AG04449 (cell line): ENCODE results near the gene RASGRF1.

Experiments
- CTCF ChIA-PET: fragments of 350-600 bp; formaldehyde crosslinking; extraction: SDS; loops from one replicate; lab custom pipeline; 2021; ENCODE audit warnings: antibody characterized with exemption; lab: Yijun Ruan, JAX
- POLR2A ChIA-PET: fragments of 400-600, 350-600 bp; formaldehyde crosslinking; extraction: SDS; loops from one replicate; lab custom pipeline; 2020; ENCODE audit warnings: antibody characterized with exemption, inconsistent platforms; lab: Yijun Ruan, JAX
- DNase-seq: peaks from one replicate; pipeline ENCODE4 v3.0.0-alpha.2; 2010; ENCODE audit warnings: low read depth, low spot score
- H3K4me3 ChIP-seq: 2 replicates; pipeline ENCODE4 v1.5.1; 2011; ENCODE audit warnings: low read depth, mild to moderate bottlenecking, control low read depth, low read length
- CTCF ChIP-seq: IDR thresholded peaks from one replicate; pipeline ENCODE4 v1.5.1; 2011; ENCODE audit warnings: mild to moderate bottlenecking, moderate library complexity, low read length, control low read depth, inconsistent platforms; ENCODE audit not compliant: insufficient read depth; ENCODE audit errors: missing control alignments

Gene RASGRF1

DNA sequence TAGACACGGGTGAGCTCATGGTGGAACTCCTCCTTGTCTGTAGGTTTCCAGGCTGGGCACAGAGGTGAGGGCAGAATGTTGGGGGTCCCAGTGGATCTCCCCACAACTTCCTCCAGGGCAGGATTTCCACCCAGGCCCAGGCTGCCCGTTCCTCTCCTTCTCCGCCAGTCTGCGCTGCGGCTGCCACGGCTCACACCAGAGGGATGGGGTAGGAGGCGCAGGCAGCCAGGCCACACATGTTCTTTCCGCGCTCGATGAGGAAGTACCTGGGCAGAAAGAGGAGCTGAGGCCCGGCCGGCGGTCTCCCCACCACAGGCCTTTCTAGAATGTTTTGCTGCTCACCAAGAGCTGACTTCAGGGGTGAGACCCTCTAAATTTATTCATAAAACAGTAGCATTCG, 168.6 kb downstream of the RASGRF1 start:
- ChIA-PET CTCF (interaction anchor here (1.7 to 6.6 kb wide), 2 partner anchors 12 to 262 kb away, joined by 4 to 51 read pairs; no protein-coding TSS in a partner anchor), POLR2A (interaction anchor here (1.8 kb wide), 1 partner anchor 9 kb away, joined by 4 read pairs; no protein-coding TSS in a partner anchor)
- no peak for TF ChIP-seq CTCF
- H3K4me3 ChIP-seq, result no peak overlapping the region
- no peak for DNase-seq

- H3K4me3 ChIP-seq, result no peak overlapping the region
- no peak for DNase-seq
- TF ChIP-seq CTCF, result no peak
- CTCF ChIA-PET, result interaction anchor here (1.7 to 6.6 kb wide), 2 partner anchors 11 to 262 kb away, joined by 4 to 51 read pairs; no protein-coding TSS in a partner anchor
- POLR2A ChIA-PET, result interaction anchor here (1.8 kb wide), 1 partner anchor 10 kb away, joined by 4 read pairs; no protein-coding TSS in a partner anchor
Measured at GRCh38 chr15:78921517-78921916, 169.1 kb downstream of the RASGRF1 start.

DNA sequence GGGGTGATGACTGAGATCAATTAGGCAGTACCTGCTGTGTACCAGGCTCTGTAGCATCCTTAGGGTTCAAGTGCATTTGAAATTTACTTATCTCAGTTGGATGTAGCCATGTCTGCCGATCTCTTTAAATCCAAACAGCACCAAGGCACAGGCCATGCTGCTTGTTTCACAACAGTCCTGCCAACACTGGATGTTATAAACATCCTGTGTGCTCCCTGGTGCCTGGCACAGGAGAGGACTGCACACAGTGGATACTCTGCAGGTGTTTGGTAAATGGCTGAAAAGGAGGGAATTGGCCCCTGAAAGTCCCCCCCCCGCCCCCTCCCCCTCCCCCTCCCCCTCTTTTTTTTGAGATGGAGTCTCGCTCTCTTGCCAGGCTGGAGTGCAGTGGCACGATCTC, 172.7 kb downstream of the RASGRF1 start:
- POLR2A ChIA-PET, result no interaction called here

DNA sequence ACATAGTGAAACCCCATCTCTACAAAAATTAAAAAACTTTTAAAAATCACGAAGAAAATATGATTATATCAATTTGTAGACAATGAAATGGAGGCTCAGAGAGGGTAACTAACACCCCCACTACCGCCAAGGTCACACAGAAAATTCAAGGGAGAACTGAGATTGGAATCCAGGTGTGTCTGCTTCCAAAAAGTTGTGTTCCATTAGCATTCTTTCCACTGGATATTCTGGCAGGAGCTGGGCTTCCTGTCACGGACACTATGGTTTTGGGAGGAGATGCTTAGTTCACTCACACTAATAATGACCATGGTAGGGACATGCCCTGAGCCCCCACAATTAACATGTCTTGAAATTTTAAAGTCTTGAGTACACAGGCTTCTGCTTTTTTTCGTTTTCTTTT, 174.5 kb downstream of the RASGRF1 start:
- POLR2A ChIA-PET, result interaction anchor here (1.5 kb wide), 1 partner anchor 10 kb away, joined by 3 read pairs; no protein-coding TSS in a partner anchor
- no peak overlapping the region for H3K4me3 ChIP-seq
- no peak for TF ChIP-seq CTCF
- CTCF ChIA-PET, result interaction anchor here (2.1 to 4.6 kb wide), 4 partner anchors 9 to 268 kb away, joined by 7 to 34 read pairs (median 10); no protein-coding TSS in a partner anchor
- no peak for DNase-seq

More for the DNA sequence above, 172.7 kb downstream of the RASGRF1 start:
- no peak for TF ChIP-seq CTCF
- no peak overlapping the region for H3K4me3 ChIP-seq
- DNase-seq, result no peak
- CTCF ChIA-PET, result no interaction called here

GRCh38 chr15:78915341-78916087, 175.1 kb downstream of the RASGRF1 start:
- no peak for DNase-seq
- POLR2A ChIA-PET, result interaction anchor here (1.5 kb wide), 1 partner anchor 10 kb away, joined by 3 read pairs; no protein-coding TSS in a partner anchor
- CTCF ChIA-PET, result interaction anchor here (1.1 to 4.6 kb wide), 5 partner anchors 9 to 268 kb away, joined by 3 to 34 read pairs (median 9); no protein-coding TSS in a partner anchor

More at GRCh38 chr15:78915341-78916087, 175.1 kb downstream of the RASGRF1 start:
- TF ChIP-seq CTCF, result no peak
- H3K4me3 ChIP-seq, result no peak overlapping the region
